Melanocyte of skin (primary cell): ENCODE data around the gene ABHD10. TPM values are rescaled to one million over a fixed set of nuclear protein-coding genes. Genes with fewer than 3 reads are reported as not detected.

Experiments used
- total RNA-seq, 2 donors: library from RNA; depleted of rRNA; stranded (reverse); fragments of >200 nt; gene quantifications; 2 replicates each; pipeline ENCODE4 v1.2.3, GENCODE V29; 2012

The ABHD10 gene
- 10 to 100 TPM; 50.0 to 68.1 TPM for total RNA-seq

GRCh38 chr3:111978583-111979433, at the start of gene ABHD10:
Gene ABHD10, plus strand, starts transcription at chr3:111979026. Its CDS starts 36 bp downstream, at chr3:111979062.

GRCh38 chr3:111998636-111999483, 20.0 kb downstream of the ABHD10 start, which contains the start of gene TAGLN3:
Gene TAGLN3, plus strand, starts transcription at chr3:111998922. Its CDS starts 501 bp downstream, at chr3:111999423.

DNA sequence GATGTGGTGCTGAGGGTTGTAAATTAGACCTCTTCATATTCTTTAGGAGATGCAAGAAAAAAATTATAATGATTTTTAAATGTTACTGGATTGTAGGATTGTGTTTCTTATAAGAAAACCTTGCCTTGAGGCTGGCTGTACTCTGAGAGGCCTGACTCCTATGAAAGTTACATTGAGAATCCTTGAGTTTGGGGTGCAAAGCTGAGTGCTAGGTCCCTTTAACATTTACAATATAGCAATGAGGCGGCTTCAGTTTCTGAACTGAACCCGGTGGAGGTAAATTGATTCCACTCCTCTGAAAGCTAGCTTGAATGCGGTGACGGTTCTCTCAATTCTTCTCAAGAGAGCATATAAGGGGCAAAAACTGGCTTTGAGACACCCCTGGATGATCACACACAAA, 55.6 kb downstream of the ABHD10 start, which contains the start of gene TMPRSS7:
TMPRSS7 (plus strand) TSS at position 301 of the 400 bp plus-strand sequence. CDS start 110 bp downstream, outside the sequence.

Other genes starting within 250 kb of the ABHD10 start
- 100 to 1,000 TPM in 1 of 2 donors, 10 to 100 TPM in 1; 73.6 to 116 TPM for gene PHLDB2, start 119.8 kb upstream of the ABHD10 start, total RNA-seq
- 1 to 10 TPM in 1 of 2 donors, not detected in 1; 1.4 TPM for gene TAGLN3, start 19.9 kb downstream of the ABHD10 start, total RNA-seq
- not detected for gene TMPRSS7, start 55.7 kb downstream of the ABHD10 start, total RNA-seq
- 10 to 100 TPM; 12.4 to 18.0 TPM for gene C3orf52, start 107.4 kb downstream of the ABHD10 start, total RNA-seq
- not detected for gene GCSAM, start 154.2 kb downstream of the ABHD10 start, total RNA-seq